HCT116 (cell line): ENCODE results near the gene HPCAL1. TPM values are rescaled to one million over a fixed set of nuclear protein-coding genes. Genes with fewer than 3 reads are reported as not detected.

ENCODE experiments used
- ATAC-seq: fragments of 200-7000 bp; cut with Tn5 transposase; 2 replicates; pipeline ENCODE4 v1.9.1; 2020; ENCODE audit warnings: mild to moderate bottlenecking, moderate library complexity
- BruUV-seq: library from RNA; stranded (reverse); fragments of 400-500 nt; replicated peaks from 2 replicates; lab custom pipeline; 2021; lab: Mats Ljungman, UMichigan
- CTCF ChIA-PET: fragments of 300-600 bp; sonication (Branson Sonifier 250); formaldehyde crosslinking; loops from one replicate; lab custom pipeline; 2021; ENCODE audit warnings: antibody characterized with exemption; lab: Charles Lee
- POLR2A ChIA-PET: fragments of 300-600, 350-600 bp; sonication (Branson Sonifier 250); formaldehyde crosslinking; loops from one replicate; lab custom pipeline; 2021; ENCODE audit warnings: antibody characterized with exemption; lab: Charles Lee
- RAD21 ChIA-PET, 2 experiments: fragments of 300-600 bp; sonication (Branson Sonifier 250); formaldehyde crosslinking; loops; one replicate each; lab custom pipeline; 2023; ENCODE audit warnings: low total read pairs in 2 of 2; ENCODE audit not compliant: uncharacterized antibody in 2 of 2, unreplicated experiment in 2 of 2, low non-redundant PET in 1 of 2; lab: Charles Lee
- DNase-seq: peaks from one replicate; pipeline ENCODE4 v3.0.0-alpha.2; 2010; ENCODE audit warnings: low read depth, low spot score
- H2AFZ ChIP-seq: fragments of 200-600 bp; shearing (Covaris generic), sonication (generic); 2 replicates; pipeline ENCODE4 v1.6.1; 2017; ENCODE audit warnings: low read depth, mixed run types, mixed read lengths, antibody characterized with exemption, low read length; ENCODE audit not compliant: poor library complexity, severe bottlenecking
- H3K27ac ChIP-seq: 2 replicates; pipeline ENCODE4 v1.5.1; 2012; ENCODE audit warnings: low read depth, low read length
- H3K27me3 ChIP-seq: fragments of 200-600 bp; sonication (generic); 2 replicates; pipeline ENCODE4 v1.6.1; 2016; ENCODE audit warnings: mixed run types, low read length, mixed read lengths; ENCODE audit not compliant: insufficient read depth
- H3K36me3 ChIP-seq, 2 experiments: fragments of 200-500 bp in 1 of 2; fragments of 200-600 bp in 1 of 2; sonication (Bioruptor generic) in 1 of 2; sonication (generic) in 1 of 2; 2 replicates each; pipeline versions ENCODE4 v1.5.1 to v1.6.1; 2014 to 2016; ENCODE audit warnings: low read length in 2 of 2, inconsistent platforms in 1 of 2, mixed read lengths in 1 of 2, mixed run types in 1 of 2; ENCODE audit not compliant: insufficient read depth in 2 of 2, control insufficient read depth in 1 of 2
- H3K4me1 ChIP-seq, 2 experiments: fragments of 200-600 bp in 1 of 2; sonication (generic) in 1 of 2; 2 replicates each; pipeline versions ENCODE4 v1.5.1 to v1.6.1; 2012 to 2017; ENCODE audit warnings: low read length in 2 of 2, inconsistent platforms in 1 of 2, mild to moderate bottlenecking in 1 of 2, mixed read lengths in 1 of 2, mixed run types in 1 of 2, moderate library complexity in 1 of 2; ENCODE audit not compliant: insufficient read depth in 2 of 2, control insufficient read depth in 1 of 2
- H3K4me2 ChIP-seq: fragments of 200-600 bp; sonication (generic); 2 replicates; pipeline ENCODE4 v1.6.1; 2017; ENCODE audit warnings: mixed run types, low read length, mixed read lengths
- H3K4me3 ChIP-seq, 2 experiments: fragments of 200-600 bp in 1 of 2; sonication (generic) in 1 of 2; replicated peaks in 1 of 2; 2 replicates each; pipeline ENCODE4 v1.5.1; 2011 to 2016; ENCODE audit warnings: low read length in 2 of 2, control low read depth in 1 of 2, low read depth in 1 of 2, mild to moderate bottlenecking in 1 of 2, mixed read lengths in 1 of 2, mixed run types in 1 of 2
- H3K79me2 ChIP-seq: fragments of 200-600 bp; sonication (generic); 2 replicates; pipeline ENCODE4 v1.6.1; 2017; ENCODE audit warnings: mild to moderate bottlenecking, mixed run types, low read length, moderate library complexity, mixed read lengths; ENCODE audit not compliant: insufficient read depth
- H3K9ac ChIP-seq: fragments of 200-600 bp; sonication (generic); 2 replicates; pipeline ENCODE4 v1.6.1; 2016; ENCODE audit warnings: low read length, mixed read lengths
- H3K9me2 ChIP-seq: fragments of 200-600 bp; sonication (generic), shearing (Covaris generic); 2 replicates; pipeline ENCODE4 v1.6.1; 2017; ENCODE audit warnings: mixed run types, mild to moderate bottlenecking, moderate library complexity; ENCODE audit not compliant: insufficient read depth
- H3K9me3 ChIP-seq, 2 experiments: fragments of 200-500 bp in 1 of 2; fragments of 200-600 bp in 1 of 2; sonication (Bioruptor generic) in 1 of 2; sonication (generic) in 1 of 2; 2 replicates each; pipeline ENCODE4 v1.6.1; 2014 to 2017; ENCODE audit warnings: low read length in 2 of 2, mixed read lengths in 2 of 2, inconsistent platforms in 1 of 2, low read depth in 1 of 2, mild to moderate bottlenecking in 1 of 2, mixed run types in 1 of 2, moderate library complexity in 1 of 2; ENCODE audit not compliant: control insufficient read depth in 1 of 2, insufficient read depth in 1 of 2
- H4K20me1 ChIP-seq: fragments of 200-600 bp; sonication (generic), shearing (Covaris generic); 2 replicates; pipeline ENCODE4 v1.6.1; 2017; ENCODE audit warnings: mixed run types, mild to moderate bottlenecking, moderate library complexity; ENCODE audit not compliant: insufficient read depth
- CBX3 ChIP-seq: IDR thresholded peaks from 2 replicates; pipeline ENCODE4 v1.6.1; 2012; ENCODE audit warnings: low read depth
- ELF1 ChIP-seq: IDR thresholded peaks from 2 replicates; pipeline ENCODE4 v1.6.1; 2012; ENCODE audit warnings: low read depth, borderline replicate concordance
- MAX ChIP-seq: IDR thresholded peaks from 2 replicates; pipeline ENCODE4 v1.6.1; 2012
- RAD21 ChIP-seq: IDR thresholded peaks from 2 replicates; pipeline ENCODE4 v1.6.1; 2012; ENCODE audit warnings: low read depth, mild to moderate bottlenecking
- SP1 ChIP-seq: IDR thresholded peaks from 2 replicates; pipeline ENCODE4 v1.6.1; 2012; ENCODE audit warnings: low read depth
- TCF7L2 ChIP-seq: IDR thresholded peaks from 2 replicates; pipeline ENCODE4 v1.7.0; 2011; ENCODE audit warnings: borderline replicate concordance, inconsistent platforms; ENCODE audit not compliant: insufficient read depth, insufficient read length; ENCODE audit errors: extremely low read depth
- YY1 ChIP-seq: IDR thresholded peaks from 2 replicates; pipeline ENCODE4 v1.6.1; 2011; ENCODE audit warnings: low read length, low read depth, moderate library complexity, mild to moderate bottlenecking; ENCODE audit not compliant: insufficient replicate concordance; ENCODE audit errors: extremely low read depth
- ZBTB33 ChIP-seq: IDR thresholded peaks from 2 replicates; pipeline ENCODE4 v1.6.1; 2011; ENCODE audit warnings: mild to moderate bottlenecking, low read length, moderate library complexity; ENCODE audit not compliant: insufficient replicate concordance; ENCODE audit errors: extremely low read depth
- ZFX ChIP-seq: fragments of 450-650 bp; IDR thresholded peaks from 2 replicates; pipeline ENCODE4 v1.6.1; 2017
- ZNF274 ChIP-seq: fragments of 200-500 bp; sonication (Bioruptor generic); IDR thresholded peaks from 2 replicates; pipeline ENCODE4 v1.6.1; 2014; ENCODE audit warnings: mild to moderate bottlenecking, low read depth, low read length, inconsistent platforms
- intact Hi-C: fragments of 100-400 bp; cut with micrococcal nuclease; formaldehyde crosslinking; loops from 2 replicates; pipeline ENCODE4 v1.10.0; 2022
- total RNA-seq: library from RNA; stranded (reverse); gene quantifications from one replicate; pipeline ENCODE4 v1.2.1, GENCODE V29; 2021; ENCODE audit not compliant: unreplicated experiment
- TF ChIP-seq, protein P1 (sequence below): IDR thresholded peaks from 2 replicates; pipeline ENCODE4 v1.6.1; 2012

The HPCAL1 gene
- total RNA-seq, 1 experiment from 2014 or later: 111 TPM

- intact Hi-C loops: no loop called here
- POLR2A ChIA-PET: interaction anchor here (1.2 kb wide), 1 partner anchor 159 kb away, joined by 3 read pairs; no protein-coding TSS in a partner anchor
Measured at GRCh38 chr2:10288606-10289005, 14.1 kb upstream of the HPCAL1 start.

More at GRCh38 chr2:10288606-10289005, 14.1 kb upstream of the HPCAL1 start:
- Histone ChIP-seq H3K36me3 (no peaks in the 10 kb centered on the region), H3K9me2 (no peaks in the 10 kb centered on the region), H4K20me1 (no peaks in the 10 kb centered on the region), H3K4me1 (peaks cover 58 to 81% of the 10 kb centered on the region in 2 experiments), H3K9me3 (no peaks in the 10 kb centered on the region), H3K9ac (peak overlapping the region; percentile 39; the same call in 1 of the 2 replicates), H3K27me3 (no peaks in the 10 kb centered on the region), H3K4me3 (no peak overlapping the region), H2AFZ (no peak overlapping the region), H3K27ac (no peak overlapping the region), H3K79me2 (no peaks in the 10 kb centered on the region), H3K4me2 (peak overlapping the region; percentile 66)
- ChIA-PET CTCF (interaction anchor here (0.8 to 1.0 kb wide), 2 partner anchors 14 to 120 kb away, joined by 3 to 5 read pairs; partner anchors contain the start of gene HPCAL1), RAD21 (no interaction called here)
- TF ChIP-seq, protein P1, sequence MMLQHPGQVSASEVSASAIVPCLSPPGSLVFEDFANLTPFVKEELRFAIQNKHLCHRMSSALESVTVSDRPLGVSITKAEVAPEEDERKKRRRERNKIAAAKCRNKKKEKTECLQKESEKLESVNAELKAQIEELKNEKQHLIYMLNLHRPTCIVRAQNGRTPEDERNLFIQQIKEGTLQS: no peak
- TF ChIP-seq MAX: no peak
- no peak for TF ChIP-seq ELF1
- no peak for TF ChIP-seq RAD21
- TF ChIP-seq SP1: no peak
- TF ChIP-seq ZNF274: no peak
- no peak for TF ChIP-seq ZBTB33
- TF ChIP-seq TCF7L2: no peak
- TF ChIP-seq YY1: no peak
- no peak for TF ChIP-seq ZFX
- TF ChIP-seq CBX3: no peak
- BruUV-seq: no TSS peak
- no peak for DNase-seq
- no peak for ATAC-seq
